Memory B cell (primary cell): Measurements from ENCODE around the gene ASB1.

Source experiments
- ATAC-seq: fragments of 150-1000 bp; cut with Tn5 transposase; 2 replicates; pipeline ENCODE4 v1.10.0; 2021; ENCODE audit warnings: low read depth, mild to moderate bottlenecking, moderate library complexity
- DNase-seq, 2 donors: peaks; one replicate each; pipeline ENCODE4 v3.0.0; 2022; ENCODE audit warnings: low spot score in 2 of 2
- H3K27ac Mint-ChIP-seq: one replicate; pipeline ENCODE4 v1.8.0; 2022; ENCODE audit warnings: mild to moderate bottlenecking, moderate library complexity, mixed read lengths
- H3K27me3 Mint-ChIP-seq: one replicate; pipeline ENCODE4 v1.8.0; 2022; ENCODE audit warnings: mixed read lengths
- H3K36me3 Mint-ChIP-seq: one replicate; pipeline ENCODE4 v1.8.0; 2022; ENCODE audit warnings: mild to moderate bottlenecking, mixed read lengths
- H3K4me1 Mint-ChIP-seq: one replicate; pipeline ENCODE4 v1.8.0; 2022; ENCODE audit warnings: mixed read lengths
- H3K4me3 Mint-ChIP-seq: one replicate; pipeline ENCODE4 v1.8.0; 2022; ENCODE audit warnings: mild to moderate bottlenecking, moderate library complexity, mixed read lengths
- H3K9me3 Mint-ChIP-seq: one replicate; pipeline ENCODE4 v1.8.0; 2022; ENCODE audit warnings: mixed read lengths

ASB1 gene

DNA sequence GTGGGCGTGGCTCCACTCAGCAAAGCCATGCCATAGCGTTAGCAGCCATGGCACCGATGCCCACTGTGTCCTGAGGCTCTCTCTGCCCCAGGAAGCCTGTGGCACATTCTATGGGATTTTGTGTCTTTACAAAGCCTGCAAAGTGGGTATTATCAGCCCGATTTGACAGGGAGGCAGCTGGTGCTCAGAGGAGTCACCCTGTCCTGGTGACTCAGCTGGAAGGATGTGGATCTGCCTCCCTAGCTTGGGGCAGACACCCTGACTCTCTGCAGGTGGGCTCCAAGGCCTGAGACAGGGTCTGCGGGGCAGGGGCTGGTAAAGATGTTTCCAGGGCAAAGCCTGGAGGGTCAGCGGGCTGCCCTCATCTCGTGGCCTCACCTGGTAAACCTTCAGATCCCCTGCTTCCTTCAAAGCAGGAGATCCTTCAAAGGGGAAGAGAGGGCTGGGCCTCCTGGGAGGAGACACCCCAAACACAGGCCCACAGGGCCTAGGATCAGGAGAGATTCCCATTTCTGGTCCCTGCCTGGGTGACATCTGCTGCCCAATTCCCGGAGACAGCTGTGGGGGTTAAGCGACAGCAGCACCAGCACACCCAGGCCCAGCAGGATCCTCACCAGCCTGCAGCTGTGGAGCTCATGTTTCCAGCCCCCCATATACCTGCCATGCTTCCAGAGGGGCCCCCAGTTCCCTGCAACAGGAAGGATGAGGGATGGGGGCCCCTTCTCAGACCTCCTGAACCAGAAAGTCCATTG, 3.0 kb upstream of the ASB1 start:
- H3K4me3 Mint-ChIP-seq = no peak overlapping the region
- no peaks in the 10 kb centered on the region for H3K27me3 Mint-ChIP-seq
- ATAC-seq (no peak), DNase-seq (no peak)
- H3K9me3 Mint-ChIP-seq = no peaks in the 10 kb centered on the region
- H3K27ac Mint-ChIP-seq = no peak overlapping the region
- no peaks in the 10 kb centered on the region for H3K36me3 Mint-ChIP-seq
- H3K4me1 Mint-ChIP-seq = peaks cover 17% of the 10 kb centered on the region

DNA sequence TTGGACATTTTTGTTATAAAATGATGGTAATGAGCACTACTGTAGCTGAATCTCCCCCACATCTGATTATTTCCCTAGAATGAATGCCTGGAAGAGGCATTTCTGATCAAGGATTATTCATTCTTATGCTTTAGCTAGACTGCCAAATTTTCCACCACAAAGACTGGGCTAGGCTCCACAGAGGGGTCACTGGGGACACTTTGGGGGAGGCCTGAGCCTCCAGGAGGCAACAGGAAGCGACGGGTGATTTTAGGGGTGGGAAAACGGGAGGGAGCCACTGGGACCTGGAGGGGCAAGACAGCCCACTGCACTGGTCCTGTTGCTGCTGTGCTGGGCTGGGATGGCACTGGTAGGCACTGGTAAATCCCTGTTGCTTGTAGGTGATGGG, 2.4 kb upstream of the ASB1 start:
- no peaks in the 10 kb centered on the region for H3K9me3 Mint-ChIP-seq
- no peak for DNase-seq
- H3K36me3 Mint-ChIP-seq = no peaks in the 10 kb centered on the region
- H3K4me3 Mint-ChIP-seq = no peak overlapping the region
- no peak for ATAC-seq
- H3K4me1 Mint-ChIP-seq = peaks cover 19% of the 10 kb centered on the region
- no peaks in the 10 kb centered on the region for H3K27me3 Mint-ChIP-seq
- no peak overlapping the region for H3K27ac Mint-ChIP-seq

DNA sequence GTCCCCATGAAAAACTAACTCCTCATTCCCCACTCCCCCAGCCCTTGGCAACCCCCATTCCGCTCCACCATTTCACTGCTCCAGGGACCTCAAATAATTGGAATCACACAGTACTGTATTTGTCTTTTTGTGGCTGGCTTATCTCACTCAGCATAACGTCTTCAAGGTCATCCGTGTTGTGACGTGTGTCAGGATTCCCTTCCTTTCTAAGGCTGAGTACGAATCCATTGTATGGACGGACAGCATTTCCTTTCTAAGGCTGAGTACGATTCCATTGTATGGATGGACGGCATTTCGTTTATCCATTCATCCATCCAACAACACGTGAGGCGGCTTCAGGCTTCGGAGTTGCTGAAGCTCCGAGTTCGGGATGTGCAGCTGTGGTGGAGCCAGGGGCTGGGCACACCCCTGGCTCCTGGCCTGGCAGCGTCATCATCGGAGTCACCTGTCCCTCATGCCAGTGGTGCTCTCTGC, 1.2 kb upstream of the ASB1 start:
- DNase-seq (no peak), ATAC-seq (no peak)
- Mint-ChIP-seq H3K27ac (no peak overlapping the region), H3K4me1 (peaks cover 26% of the 10 kb centered on the region), H3K27me3 (no peaks in the 10 kb centered on the region), H3K9me3 (no peaks in the 10 kb centered on the region), H3K4me3 (peak overlapping the region; percentile 25), H3K36me3 (peaks cover 6% of the 10 kb centered on the region)

DNA sequence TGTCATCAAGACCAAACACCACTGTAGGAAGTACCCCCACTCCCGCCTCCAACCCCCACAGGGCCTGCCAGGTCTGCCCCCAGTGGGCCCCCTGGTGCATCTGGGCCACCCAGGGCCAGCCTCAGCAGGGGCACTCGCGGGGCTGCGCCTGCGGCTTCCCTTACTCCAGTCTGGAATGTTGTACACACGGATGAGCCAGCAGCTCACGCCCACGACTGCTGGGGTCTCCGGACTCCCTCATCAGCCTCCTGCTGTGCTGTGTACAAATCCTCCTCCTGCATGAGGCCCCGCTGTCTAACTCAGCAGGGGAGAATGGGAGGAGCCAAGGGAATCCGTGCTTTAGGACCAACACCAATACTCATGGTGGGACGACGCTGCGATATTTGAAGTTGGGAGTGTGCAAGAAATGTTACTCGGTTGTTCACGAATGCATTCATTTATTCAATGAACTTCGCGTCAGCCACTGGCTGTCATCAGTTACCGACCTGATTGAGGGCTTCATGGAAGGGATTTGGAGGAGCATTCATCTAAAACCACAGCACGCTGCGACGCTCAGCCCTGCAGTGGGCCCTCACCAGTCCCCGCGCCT, 654 bp upstream of the ASB1 start:
- Mint-ChIP-seq H3K27me3 (no peaks in the 10 kb centered on the region), H3K9me3 (no peaks in the 10 kb centered on the region), H3K4me1 (peaks cover 29% of the 10 kb centered on the region), H3K36me3 (peaks cover 10% of the 10 kb centered on the region), H3K27ac (peak overlapping the region; percentile 86), H3K4me3 (peak overlapping the region; percentile 89)
- ATAC-seq (peak; percentile 35), DNase-seq (no peak)

DNA sequence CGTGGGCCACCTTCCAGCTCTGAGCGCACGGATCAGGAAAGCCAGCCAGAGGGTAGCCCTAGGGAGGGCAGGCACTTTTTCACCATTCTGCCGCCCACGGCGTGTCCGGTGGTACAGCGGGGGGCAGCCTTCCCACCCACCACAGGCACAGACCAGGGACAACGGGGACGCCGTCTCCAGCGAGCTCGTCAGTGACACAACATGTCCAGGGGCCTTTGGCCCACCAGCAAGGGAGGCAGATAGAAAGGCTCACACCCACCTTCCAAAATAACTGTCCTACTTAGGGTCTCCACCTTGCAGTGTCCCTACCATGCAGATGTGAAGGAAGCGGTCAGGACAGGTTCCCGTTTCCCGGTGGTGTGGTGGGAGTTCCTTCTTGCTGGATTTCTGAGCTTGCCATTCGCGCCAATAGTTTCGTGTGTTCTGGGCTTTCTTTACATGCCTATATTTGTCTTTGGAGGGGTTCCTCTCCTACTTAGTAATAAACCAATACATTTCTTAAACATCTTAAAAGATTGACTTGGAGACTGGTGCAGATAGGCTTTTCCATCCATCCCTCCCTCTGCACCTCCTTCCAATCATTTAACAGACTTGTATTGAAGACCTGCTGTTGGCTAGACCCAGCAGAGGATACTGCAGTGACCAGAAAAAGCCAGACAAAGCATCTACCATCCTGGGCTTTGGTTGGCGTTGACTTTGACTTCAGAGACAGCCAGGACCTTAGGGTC, 872 bp downstream of the ASB1 start:
- DNase-seq (no peak), ATAC-seq (no peak)

DNA sequence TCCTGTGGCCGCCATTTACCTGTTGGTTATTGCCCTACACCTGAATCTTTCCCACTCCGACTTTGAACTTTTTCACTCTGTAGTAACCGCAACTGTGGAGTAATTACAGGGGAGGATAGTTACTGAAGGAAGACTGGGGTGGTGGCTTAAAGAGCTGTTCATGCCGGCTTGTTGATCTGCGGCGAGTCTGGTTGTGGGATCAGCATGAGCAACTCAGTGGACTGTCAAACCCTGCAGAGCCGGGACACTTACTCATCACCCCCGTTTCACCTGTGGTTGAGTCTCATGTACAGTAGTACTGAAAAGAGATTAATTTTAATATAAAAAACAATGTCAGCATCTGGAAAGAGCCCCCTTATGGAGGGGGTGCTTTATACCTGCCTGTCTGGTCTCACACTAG, 2.1 kb downstream of the ASB1 start:
- H3K27ac Mint-ChIP-seq = no peak overlapping the region
- no peak for ATAC-seq
- peaks cover 15% of the 10 kb centered on the region for H3K36me3 Mint-ChIP-seq
- no peak overlapping the region for H3K4me3 Mint-ChIP-seq
- H3K27me3 Mint-ChIP-seq = no peaks in the 10 kb centered on the region
- no peaks in the 10 kb centered on the region for H3K9me3 Mint-ChIP-seq
- no peak for DNase-seq
- peaks cover 34% of the 10 kb centered on the region for H3K4me1 Mint-ChIP-seq

More for the DNA sequence above, 872 bp downstream of the ASB1 start:
- H3K4me3 Mint-ChIP-seq = peak overlapping the region; percentile 87
- H3K27ac Mint-ChIP-seq = peak overlapping the region; percentile 90
- H3K4me1 Mint-ChIP-seq = peaks cover 34% of the 10 kb centered on the region
- no peaks in the 10 kb centered on the region for H3K9me3 Mint-ChIP-seq
- H3K27me3 Mint-ChIP-seq = no peaks in the 10 kb centered on the region
- H3K36me3 Mint-ChIP-seq = peaks cover 12% of the 10 kb centered on the region

DNA sequence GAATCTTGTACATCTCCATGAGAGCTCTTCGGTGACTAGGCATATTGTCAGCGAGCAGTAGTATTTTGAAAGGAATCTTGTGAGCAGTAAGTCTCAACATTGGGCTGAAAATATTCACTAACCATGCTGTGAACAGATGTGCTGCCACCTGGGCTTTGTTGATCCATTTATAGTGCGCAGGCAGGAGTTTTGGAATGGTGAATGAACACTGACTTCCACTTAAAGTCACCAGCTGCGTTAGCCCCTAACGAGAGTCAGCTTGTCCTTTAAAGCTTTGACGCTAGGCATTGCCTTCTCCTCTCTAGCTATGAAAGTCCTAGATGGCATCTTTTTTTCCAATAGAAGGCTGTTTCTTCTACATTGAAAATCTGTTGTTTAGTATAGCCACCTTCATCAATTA, 4.1 kb downstream of the ASB1 start:
- Mint-ChIP-seq H3K36me3 (peaks cover 20% of the 10 kb centered on the region), H3K4me3 (no peak overlapping the region)

DNA sequence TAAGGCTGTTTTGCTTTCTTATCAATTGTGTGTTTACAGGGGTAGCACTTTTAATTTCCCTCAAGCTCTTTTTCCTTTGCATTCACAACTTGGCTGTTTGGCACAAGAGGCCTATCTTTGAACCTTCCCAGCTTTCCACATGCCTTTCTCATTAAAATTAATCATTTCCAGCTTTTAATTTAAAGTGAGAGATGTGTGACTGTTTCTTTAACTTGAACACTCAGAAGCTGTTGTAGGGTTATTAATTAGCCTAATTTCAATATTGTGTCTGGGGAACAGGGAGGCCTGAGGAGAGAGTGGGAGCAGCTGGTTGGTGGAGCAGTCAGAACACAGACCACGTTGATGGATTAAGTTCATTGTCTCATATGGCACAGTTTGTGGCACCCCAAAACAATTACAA, 4.7 kb downstream of the ASB1 start:
- Mint-ChIP-seq H3K27ac (peak overlapping the region; percentile 28), H3K27me3 (no peaks in the 10 kb centered on the region), H3K36me3 (peaks cover 23% of the 10 kb centered on the region), H3K4me1 (peaks cover 30% of the 10 kb centered on the region), H3K9me3 (no peaks in the 10 kb centered on the region), H3K4me3 (no peak overlapping the region)
- DNase-seq (no peak), ATAC-seq (no peak)

More for the DNA sequence above, 4.1 kb downstream of the ASB1 start:
- peaks cover 31% of the 10 kb centered on the region for H3K4me1 Mint-ChIP-seq
- no peaks in the 10 kb centered on the region for H3K9me3 Mint-ChIP-seq
- ATAC-seq (no peak), DNase-seq (no peak)
- peak overlapping the region; percentile 55 for H3K27ac Mint-ChIP-seq
- H3K27me3 Mint-ChIP-seq = no peaks in the 10 kb centered on the region

DNA sequence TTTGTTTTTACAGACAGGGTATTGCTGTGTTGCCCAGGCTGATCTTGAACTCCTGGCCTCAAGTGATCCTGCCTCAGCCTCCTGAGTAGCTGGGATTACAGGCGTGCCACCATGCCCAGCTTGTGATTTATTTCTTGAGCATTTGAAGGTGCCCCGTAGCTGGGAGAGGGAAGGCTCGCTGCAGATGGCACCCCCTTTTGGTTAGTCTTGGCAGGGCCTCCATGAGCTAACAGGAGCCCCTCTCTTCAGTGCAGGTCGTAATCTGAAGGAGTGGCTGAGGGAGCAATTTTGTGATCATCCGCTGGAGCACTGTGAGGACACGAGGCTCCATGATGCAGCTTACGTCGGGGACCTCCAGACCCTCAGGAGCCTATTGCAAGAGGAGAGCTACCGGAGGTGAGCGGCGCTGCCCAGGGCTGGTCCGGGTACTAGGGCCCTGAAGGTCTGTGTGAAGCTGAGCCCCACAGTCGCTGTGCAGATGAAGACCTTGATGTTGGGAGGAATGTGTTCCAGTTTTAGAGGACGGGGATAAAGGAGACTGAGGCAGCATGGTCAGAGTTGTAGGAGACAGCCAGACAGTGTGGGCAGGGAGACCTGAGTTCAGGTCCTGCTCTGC, 6.7 kb downstream of the ASB1 start:
- Mint-ChIP-seq H3K4me1 (peaks cover 22% of the 10 kb centered on the region), H3K4me3 (no peak overlapping the region), H3K9me3 (no peaks in the 10 kb centered on the region), H3K36me3 (peaks cover 27% of the 10 kb centered on the region), H3K27me3 (no peaks in the 10 kb centered on the region), H3K27ac (peak overlapping the region; percentile 43)
- no peak for ATAC-seq
- DNase-seq = no peak

DNA sequence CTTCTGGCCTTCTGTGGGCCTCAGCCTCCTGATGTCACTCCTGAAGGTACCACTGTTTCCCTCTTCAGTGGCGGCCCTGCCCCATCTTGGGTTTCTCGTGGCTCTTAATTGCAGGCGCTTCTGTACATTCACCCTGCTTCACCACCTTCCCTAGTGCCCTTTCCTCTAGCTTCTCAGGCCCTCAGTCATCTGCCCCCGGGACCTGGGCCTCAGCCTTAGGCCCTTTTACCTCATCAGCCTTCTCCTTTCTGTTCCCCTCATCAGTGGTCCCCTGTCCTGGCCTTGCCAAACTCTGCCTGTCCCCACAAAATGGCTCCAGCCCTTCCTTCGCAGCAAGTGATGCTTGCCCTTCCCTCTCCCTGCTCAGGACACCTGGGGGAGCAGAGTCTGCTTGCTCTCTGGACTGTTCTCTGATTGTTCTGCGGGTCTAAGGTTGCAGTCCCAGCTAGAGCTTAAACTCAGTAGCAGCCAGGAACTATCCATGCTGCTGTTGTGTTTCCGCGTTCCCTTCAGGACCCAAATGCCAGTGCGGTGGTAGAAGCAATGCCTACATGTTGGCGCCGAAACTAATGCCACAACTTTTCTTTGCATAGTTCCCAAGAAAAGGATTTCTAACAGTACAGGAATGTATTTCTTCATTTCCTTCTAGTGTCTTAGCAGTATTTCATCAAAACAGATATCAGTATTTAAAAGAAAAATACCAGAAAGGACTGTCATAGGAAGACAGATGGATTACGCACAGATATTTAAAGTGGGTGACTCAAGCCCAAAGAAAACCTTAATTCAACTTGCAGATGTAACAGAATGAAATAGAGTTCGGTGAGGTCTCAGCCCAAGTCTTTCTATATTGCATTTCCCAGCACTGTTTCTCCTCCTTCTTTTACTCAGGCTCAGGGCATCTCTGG, 7.5 kb downstream of the ASB1 start:
- H3K27ac Mint-ChIP-seq = peak overlapping the region; percentile 43
- H3K4me3 Mint-ChIP-seq = no peak overlapping the region
- H3K36me3 Mint-ChIP-seq = peaks cover 31% of the 10 kb centered on the region

DNA sequence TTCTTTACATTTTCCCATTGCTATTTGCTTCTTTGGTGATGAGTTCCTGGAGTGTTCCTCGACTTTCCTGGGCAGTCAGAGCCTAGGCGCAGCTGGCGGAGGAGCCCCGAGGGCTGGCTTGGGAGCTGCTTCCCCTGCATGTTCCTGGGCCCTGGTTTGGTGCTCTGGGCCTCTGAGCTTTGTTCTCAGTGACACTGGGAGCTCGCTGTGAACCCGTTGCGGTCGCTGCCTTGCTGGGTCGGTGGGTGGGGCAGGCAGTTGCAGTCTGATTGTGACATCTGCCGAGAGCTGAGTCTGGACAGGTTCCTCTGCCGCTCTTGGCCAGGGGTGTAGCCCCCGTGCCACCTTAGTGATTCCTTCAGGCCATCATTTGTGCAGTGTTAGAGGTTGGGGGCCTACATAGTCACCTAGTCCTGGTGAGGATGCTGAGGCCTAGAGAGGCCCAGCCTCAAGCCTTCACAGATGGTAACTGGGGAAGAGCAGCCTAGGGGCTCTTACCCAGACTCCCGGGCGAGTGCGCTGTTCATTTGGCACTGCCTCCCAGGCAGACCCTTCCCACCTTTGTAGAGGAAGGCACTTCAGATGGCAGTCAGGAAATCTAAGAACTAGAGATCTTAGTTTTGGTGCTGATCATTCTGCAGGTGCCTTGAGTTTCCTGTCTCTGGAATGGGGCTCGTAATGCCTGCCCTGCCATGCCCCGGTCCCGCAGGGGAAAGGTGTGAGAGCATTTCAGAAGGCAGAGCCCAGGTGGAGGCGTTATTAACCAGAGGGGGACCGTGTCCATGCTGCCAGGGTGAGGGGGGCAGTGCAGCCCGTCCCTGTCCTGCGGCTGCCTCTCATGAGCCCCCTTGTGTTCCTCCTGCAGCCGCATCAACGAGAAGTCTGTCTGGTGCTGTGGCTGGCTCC, 8.4 kb downstream of the ASB1 start:
- Mint-ChIP-seq H3K9me3 (no peaks in the 10 kb centered on the region), H3K36me3 (peaks cover 31% of the 10 kb centered on the region), H3K27ac (no peak overlapping the region), H3K4me3 (no peak overlapping the region), H3K4me1 (peaks cover 20% of the 10 kb centered on the region), H3K27me3 (no peaks in the 10 kb centered on the region)
- no peak for ATAC-seq
- no peak for DNase-seq

More for the DNA sequence above, 7.5 kb downstream of the ASB1 start:
- ATAC-seq = no peak
- no peak for DNase-seq
- Mint-ChIP-seq H3K27me3 (no peaks in the 10 kb centered on the region), H3K9me3 (no peaks in the 10 kb centered on the region), H3K4me1 (peaks cover 21% of the 10 kb centered on the region)

DNA sequence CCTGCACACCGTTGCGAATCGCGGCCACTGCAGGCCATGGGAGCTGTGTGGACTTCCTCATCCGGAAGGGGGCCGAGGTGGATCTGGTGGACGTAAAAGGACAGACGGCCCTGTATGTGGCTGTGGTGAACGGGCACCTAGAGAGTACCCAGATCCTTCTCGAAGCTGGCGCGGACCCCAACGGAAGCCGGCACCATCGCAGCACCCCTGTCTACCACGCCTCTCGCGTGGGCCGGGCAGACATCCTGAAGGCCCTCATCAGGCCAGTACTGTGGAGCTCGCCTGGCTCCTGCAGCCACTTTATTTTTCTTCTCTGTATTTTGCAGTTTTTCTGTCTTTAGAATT, 9.0 kb downstream of the ASB1 start:
- no peak overlapping the region for H3K27ac Mint-ChIP-seq
- no peaks in the 10 kb centered on the region for H3K27me3 Mint-ChIP-seq
- no peaks in the 10 kb centered on the region for H3K9me3 Mint-ChIP-seq
- no peak overlapping the region for H3K4me3 Mint-ChIP-seq
- DNase-seq = no peak
- peaks cover 20% of the 10 kb centered on the region for H3K4me1 Mint-ChIP-seq
- H3K36me3 Mint-ChIP-seq = peaks cover 29% of the 10 kb centered on the region
- ATAC-seq = no peak
